ENCODE measurements around the gene TNNI3.

Gene TNNI3

GRCh38 chr19:55106591-55106990, 50.9 kb downstream of the TNNI3 start:
- no peak for TF ChIP-seq CTCF (IDR thresholded peaks at IDR 0.05; ENCODE audit: low read depth, low read length)
- in situ Hi-C loops (cut with HindIII; ENCODE audit: low sequenced_read_pairs) = no loop called here
- DNase-seq (ENCODE audit: low read depth, low spot score) = no peak
- no peak overlapping the region for H3K4me3 ChIP-seq (ENCODE audit: low read depth, low read length)

GRCh38 chr19:55105237-55105636, 52.3 kb downstream of the TNNI3 start:
- in situ Hi-C loops (cut with HindIII; ENCODE audit: low sequenced_read_pairs) = no loop called here
- H3K4me3 ChIP-seq (ENCODE audit: low read depth, low read length) = no peak overlapping the region
- no peak for DNase-seq (ENCODE audit: low read depth, low spot score)
- no peak for TF ChIP-seq CTCF (IDR thresholded peaks at IDR 0.05; ENCODE audit: low read depth, low read length)

- in situ Hi-C loops (cut with HindIII; ENCODE audit: low sequenced_read_pairs) = no loop called here
- DNase-seq (ENCODE audit: low read depth, low spot score) = no peak
- no peak for TF ChIP-seq CTCF (IDR thresholded peaks at IDR 0.05; ENCODE audit: low read depth, low read length)
These were observed 54.3 kb downstream of the TNNI3 start for GRCh38 chr19:55103190-55103589.

More at GRCh38 chr19:55103190-55103589, 54.3 kb downstream of the TNNI3 start:
- H3K4me3 ChIP-seq (ENCODE audit: low read depth, low read length) = no peak overlapping the region
